AG04450 (cell line): ENCODE data around the gene STAT3. TPM values are rescaled to one million over a fixed set of nuclear protein-coding genes. Genes with fewer than 3 reads are reported as not detected.
"Not testable (repeated sequence)": the region's sequence is repeated elsewhere in the genome, so short reads cannot be mapped to it uniquely, and the experiment has no call there.

Experiments used
- CTCF ChIA-PET: fragments of 300-600, 350-600 bp; formaldehyde crosslinking; extraction: SDS; loops from one replicate; lab custom pipeline; 2022; ENCODE audit warnings: antibody characterized with exemption, inconsistent platforms; lab: Charles Lee
- POLR2A ChIA-PET: fragments of 350-600 bp; formaldehyde crosslinking; extraction: SDS; loops from one replicate; lab custom pipeline; 2021; ENCODE audit warnings: antibody characterized with exemption, inconsistent platforms; lab: Yijun Ruan, JAX
- DNase-seq: peaks from one replicate; pipeline ENCODE4 v3.0.0-alpha.2; 2011; ENCODE audit warnings: low read depth, low spot score
- H3K27ac ChIP-seq: one replicate; pipeline ENCODE4 v1.5.1; 2012; ENCODE audit warnings: low read depth, low read length, control low read depth
- H3K27me3 ChIP-seq: one replicate; pipeline ENCODE4 v1.6.0; 2012; ENCODE audit warnings: low read length; ENCODE audit not compliant: control insufficient read depth, insufficient read depth
- H3K4me3 ChIP-seq: 2 replicates; pipeline ENCODE4 v1.5.1; 2011; ENCODE audit warnings: mild to moderate bottlenecking, low read depth, low read length, control low read depth
- H3K9me3 ChIP-seq: 2 replicates; pipeline ENCODE4 v1.5.1; 2012; ENCODE audit warnings: low read length; ENCODE audit not compliant: control insufficient read depth, insufficient read depth
- CTCF ChIP-seq: IDR thresholded peaks from 2 replicates; pipeline ENCODE4 v1.5.1; 2011; ENCODE audit warnings: low read depth, low read length, control low read depth, inconsistent platforms
- polyA plus RNA-seq: library from polyadenylated mRNA; depleted of rRNA; stranded (reverse); fragments of >200 nt; gene quantifications from 2 replicates; pipeline ENCODE4 v1.2.3, GENCODE V29; 2011

Gene STAT3
- polyA plus RNA-seq, 1 experiment: 77.1 TPM

GRCh38 chr17:42422412-42422957 is 34.2 kb upstream of the STAT3 start:
- no peaks in the 10 kb centered on the region for H3K27me3 ChIP-seq
- peak overlapping the region; percentile 96 for H3K27ac ChIP-seq
- H3K4me3 ChIP-seq: peak overlapping the region; percentile 99
- no peak for DNase-seq
- POLR2A ChIA-PET: interaction anchor here (0.9 to 2.1 kb wide), 23 partner anchors 9 to 174 kb away, joined by 3 to 68 read pairs (median 8); partner anchors contain the start of genes NAGLU and STAT3
- no peak for TF ChIP-seq CTCF
- CTCF ChIA-PET: interaction anchor here (0.6 to 1.7 kb wide), 9 partner anchors 9 to 200 kb away, joined by 3 to 6 read pairs (median 3); partner anchors contain the start of gene NAGLU
- peaks cover 12% of the 10 kb centered on the region; the same call in 1 of the 2 replicates for H3K9me3 ChIP-seq

GRCh38 chr17:42421507-42422338 is 33.5 kb upstream of the STAT3 start:
- no peak for DNase-seq
- peaks cover 12% of the 10 kb centered on the region; the same call in 1 of the 2 replicates for H3K9me3 ChIP-seq
- peak overlapping the region; percentile 96 for H3K27ac ChIP-seq
- no peak for TF ChIP-seq CTCF
- peak overlapping the region; percentile 99 for H3K4me3 ChIP-seq
- CTCF ChIA-PET: interaction anchor here (0.6 to 1.0 kb wide), 3 partner anchors 16 to 108 kb away, joined by 3 to 6 read pairs (median 3); no protein-coding TSS in a partner anchor
- POLR2A ChIA-PET: interaction anchor here (1.3 to 2.1 kb wide), 10 partner anchors 8 to 114 kb away, joined by 5 to 68 read pairs (median 10); partner anchors contain the start of genes NAGLU and STAT3
- no peaks in the 10 kb centered on the region for H3K27me3 ChIP-seq

GRCh38 chr17:42421136-42421506 is 32.9 kb upstream of the STAT3 start:
- POLR2A ChIA-PET: interaction anchor here (1.1 to 1.3 kb wide), 2 partner anchors 12 to 98 kb away, joined by 5 to 6 read pairs; no protein-coding TSS in a partner anchor
- no peak for DNase-seq
- CTCF ChIA-PET: interaction anchor here (1.5 kb wide), 1 partner anchor 14 kb away, joined by 5 read pairs; no protein-coding TSS in a partner anchor

GRCh38 chr17:42417981-42418380 is 29.7 kb upstream of the STAT3 start:
- DNase-seq, H3K27me3 ChIP-seq, CTCF ChIA-PET, POLR2A ChIA-PET, H3K27ac ChIP-seq, H3K4me3 ChIP-seq: not testable (repeated sequence)
- H3K9me3 ChIP-seq: peaks cover 11% of the 10 kb centered on the region; the same call in 1 of the 2 replicates

More at GRCh38 chr17:42421136-42421506, 32.9 kb upstream of the STAT3 start:
- Histone ChIP-seq H3K27me3 (no peaks in the 10 kb centered on the region), H3K27ac (peak overlapping the region; percentile 61), H3K9me3 (peaks cover 12% of the 10 kb centered on the region; the same call in 1 of the 2 replicates), H3K4me3 (peak overlapping the region; percentile 99)
- no peak for TF ChIP-seq CTCF

- CTCF ChIA-PET: interaction anchor here (0.7 to 1.6 kb wide), 4 partner anchors 9 to 114 kb away, joined by 3 to 5 read pairs (median 4); no protein-coding TSS in a partner anchor
Measured at GRCh38 chr17:42414704-42415409, 26.6 kb upstream of the STAT3 start.

More at GRCh38 chr17:42414704-42415409, 26.6 kb upstream of the STAT3 start:
- DNase-seq: no peak
- TF ChIP-seq CTCF: no peak
- POLR2A ChIA-PET: interaction anchor here (2.4 kb wide), 1 partner anchor 8 kb away, joined by 28 read pairs; the partner anchor contains the start of gene CAVIN1
- no peaks in the 10 kb centered on the region for H3K27me3 ChIP-seq
- H3K27ac ChIP-seq: no peak overlapping the region
- no peak overlapping the region for H3K4me3 ChIP-seq
- H3K9me3 ChIP-seq: no peaks in the 10 kb centered on the region
